Vagina (tissue), 2 donors: ENCODE results near the gene CDKL1. TPM values are rescaled to one million over a fixed set of nuclear protein-coding genes. Genes with fewer than 3 reads are reported as not detected.

ENCODE experiments used
- DNase-seq, 2 donors: peaks; one replicate each; pipeline ENCODE4 v3.0.0-alpha.2; 2017; ENCODE audit errors: extremely low spot score in 2 of 2
- H3K27ac ChIP-seq: fragments of 200-600 bp; sonication (generic); one replicate; pipeline ENCODE4 v1.5.1; 2019
- H3K27me3 ChIP-seq: fragments of 200-600 bp; sonication (generic); one replicate; pipeline ENCODE4 v1.5.1; 2019
- H3K36me3 ChIP-seq, 2 donors: fragments of 200-600 bp; sonication (generic); one replicate each; pipeline ENCODE4 v1.5.1; 2017 to 2019
- H3K4me1 ChIP-seq: fragments of 200-600 bp; sonication (generic); one replicate; pipeline ENCODE4 v1.5.1; 2019
- H3K4me3 ChIP-seq, 2 donors: fragments of 200-600 bp; sonication (generic); 1 replicate in 1 of 2; 2 replicates in 1 of 2; pipeline ENCODE4 v1.5.1; 2016 to 2019
- H3K9me3 ChIP-seq: fragments of 200-600 bp; sonication (generic); one replicate; pipeline ENCODE4 v1.5.1; 2019
- CTCF ChIP-seq, 3 experiments: fragments of 450-650 bp in 2 of 3; fragments of 200-600 bp in 1 of 3; sonication (generic) in 1 of 3; IDR thresholded peaks; one replicate each; pipeline ENCODE4 v1.5.1; 2017 to 2019; ENCODE audit warnings: antibody characterized with exemption in 3 of 3, mild to moderate bottlenecking in 2 of 3, moderate library complexity in 2 of 3
- POLR2A ChIP-seq, 2 donors: fragments of 450-650 bp; IDR thresholded peaks; one replicate each; pipeline ENCODE4 v1.6.1; 2017; ENCODE audit warnings: antibody characterized with exemption in 2 of 2, mild to moderate bottlenecking in 2 of 2, moderate library complexity in 2 of 2
- POLR2AphosphoS5 ChIP-seq, 2 donors: sonication (generic); formaldehyde crosslinking; IDR thresholded peaks; one replicate each; pipeline ENCODE4 v1.9.0; 2017; ENCODE audit warnings: antibody characterized with exemption in 2 of 2, mild to moderate bottlenecking in 2 of 2, low read depth in 1 of 2; ENCODE audit not compliant: insufficient read depth in 1 of 2
- intact Hi-C: fragments of 100-400 bp; cut with DNase I; formaldehyde crosslinking; loops from one replicate; pipeline ENCODE4 v1.15.1; 2023
- total RNA-seq: library from RNA; depleted of rRNA; stranded (reverse); fragments of >200 nt; gene quantifications from one replicate; pipeline ENCODE4 v1.2.3, GENCODE V29; 2016

Gene CDKL1
- total RNA-seq, 1 donor from 2014 or later = 30.7 TPM

DNA sequence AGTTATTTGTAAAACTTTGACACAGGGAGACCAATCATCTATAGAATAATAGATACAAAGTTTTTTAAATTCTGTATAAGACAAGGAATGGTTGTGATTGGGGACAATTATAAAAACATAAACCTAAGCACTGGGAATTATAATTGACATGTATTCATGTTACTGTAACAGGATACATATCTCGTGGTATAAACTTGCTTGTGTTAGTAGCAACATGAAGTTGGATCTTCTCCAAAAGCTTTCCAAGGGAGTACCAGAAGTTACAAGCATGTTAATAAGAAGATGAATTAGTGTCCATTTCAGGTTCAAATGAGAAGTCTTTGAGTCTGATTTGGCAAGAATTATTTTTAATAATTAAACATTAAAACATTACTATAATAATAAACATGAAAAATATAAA is 42.2 kb downstream of the CDKL1 start:
- intact Hi-C loops = no loop called here
- TF ChIP-seq POLR2A (IDR thresholded peaks at IDR 0.05) (no peak), POLR2AphosphoS5 (IDR thresholded peaks at IDR 0.05; ENCODE audit: insufficient read depth in 1 of 2, low read depth in 1 of 2) (no peak), CTCF (IDR thresholded peaks at IDR 0.05) (no peak)
- Histone ChIP-seq H3K27me3 (no peaks in the 10 kb centered on the region), H3K9me3 (no peaks in the 10 kb centered on the region), H3K4me1 (peaks cover 9% of the 10 kb centered on the region), H3K36me3 (peaks cover 0 to 6% of the 10 kb centered on the region in 2 donors), H3K27ac (no peak overlapping the region), H3K4me3 (no peak overlapping the region)
- no peak for DNase-seq

GRCh38 chr14:50353126-50353525 is 43.6 kb downstream of the CDKL1 start:
- Histone ChIP-seq H3K4me3 (no peak overlapping the region), H3K9me3 (no peaks in the 10 kb centered on the region), H3K36me3 (peaks cover 0 to 5% of the 10 kb centered on the region in 2 donors), H3K4me1 (peaks cover 12% of the 10 kb centered on the region), H3K27ac (peak overlapping the region; percentile 9), H3K27me3 (no peaks in the 10 kb centered on the region)
- DNase-seq = no peak
- intact Hi-C loops = no loop called here
- no peak for TF ChIP-seq POLR2AphosphoS5 (IDR thresholded peaks at IDR 0.05; ENCODE audit: insufficient read depth in 1 of 2, low read depth in 1 of 2)
- no peak for TF ChIP-seq CTCF (IDR thresholded peaks at IDR 0.05)
- TF ChIP-seq POLR2A (IDR thresholded peaks at IDR 0.05) = no peak

DNA sequence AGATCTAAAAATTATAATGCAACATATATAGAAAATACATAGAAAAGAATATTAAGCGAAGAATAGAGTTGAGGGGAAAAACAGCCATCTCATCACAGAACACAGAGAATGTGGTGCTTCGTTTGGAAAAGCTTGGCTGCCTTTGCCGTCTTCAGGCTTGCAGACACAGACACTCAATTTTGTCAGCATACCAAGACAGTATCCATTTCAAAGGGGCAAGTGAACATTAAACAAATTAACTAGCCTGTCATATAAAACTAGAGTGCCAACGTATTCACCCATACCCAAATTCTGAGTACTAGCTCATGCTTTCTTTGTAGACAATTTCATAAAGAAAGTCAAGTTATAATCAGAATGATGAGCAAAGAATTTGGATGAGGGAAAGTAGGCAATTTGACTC is 44.1 kb downstream of the CDKL1 start:
- DNase-seq = no peak
- Histone ChIP-seq H3K27ac (peak overlapping the region; percentile 9), H3K9me3 (no peaks in the 10 kb centered on the region), H3K4me1 (peaks cover 17% of the 10 kb centered on the region), H3K36me3 (no peaks in the 10 kb centered on the region), H3K27me3 (no peaks in the 10 kb centered on the region), H3K4me3 (no peak overlapping the region)
- TF ChIP-seq POLR2A (IDR thresholded peaks at IDR 0.05) (no peak), CTCF (IDR thresholded peaks at IDR 0.05) (no peak), POLR2AphosphoS5 (IDR thresholded peaks at IDR 0.05; ENCODE audit: insufficient read depth in 1 of 2, low read depth in 1 of 2) (no peak)
- intact Hi-C loops = no loop called here

DNA sequence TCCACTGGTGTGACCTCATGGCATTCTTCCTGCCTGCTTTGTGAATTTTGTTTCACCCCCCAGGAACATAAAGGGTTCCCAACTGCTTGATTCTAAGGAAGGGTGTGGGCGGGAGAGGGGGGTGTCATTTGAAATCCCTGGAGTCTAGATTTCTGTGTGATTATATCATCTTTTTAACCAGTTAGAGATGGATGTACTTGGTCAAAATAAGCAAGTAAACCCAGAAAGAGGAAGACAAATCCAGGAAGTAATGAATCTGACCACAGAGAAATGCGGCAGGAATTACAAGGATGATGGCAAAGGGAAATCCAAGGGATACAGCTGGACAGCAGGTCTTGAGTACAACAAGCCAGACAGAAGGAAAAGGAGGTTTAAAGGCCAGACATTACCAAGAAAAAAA is 45.7 kb downstream of the CDKL1 start:
- TF ChIP-seq CTCF (IDR thresholded peaks at IDR 0.05) (no peak), POLR2A (IDR thresholded peaks at IDR 0.05) (no peak), POLR2AphosphoS5 (IDR thresholded peaks at IDR 0.05; ENCODE audit: insufficient read depth in 1 of 2, low read depth in 1 of 2) (no peak)
- Histone ChIP-seq H3K27ac (no peak overlapping the region), H3K27me3 (no peaks in the 10 kb centered on the region), H3K4me1 (peaks cover 30% of the 10 kb centered on the region), H3K9me3 (no peaks in the 10 kb centered on the region), H3K36me3 (no peaks in the 10 kb centered on the region), H3K4me3 (no peak overlapping the region)
- no peak for DNase-seq
- intact Hi-C loops = no loop called here

GRCh38 chr14:50348933-50349332 is 47.7 kb downstream of the CDKL1 start:
- H3K36me3 ChIP-seq = no peaks in the 10 kb centered on the region
- peak overlapping the region; percentile 76 for H3K27ac ChIP-seq
- H3K9me3 ChIP-seq = no peaks in the 10 kb centered on the region
- no peaks in the 10 kb centered on the region for H3K27me3 ChIP-seq
- no peak for TF ChIP-seq POLR2A (IDR thresholded peaks at IDR 0.05)
- TF ChIP-seq POLR2AphosphoS5 (IDR thresholded peaks at IDR 0.05; ENCODE audit: insufficient read depth in 1 of 2, low read depth in 1 of 2) = no peak
- TF ChIP-seq CTCF (IDR thresholded peaks at IDR 0.05) = no peak
- intact Hi-C loops = loop anchor here (10.0 kb wide), 1 partner anchor 46 kb away; the partner anchor contains the start of gene CDKL1
- peaks cover 49% of the 10 kb centered on the region for H3K4me1 ChIP-seq
- DNase-seq = no peak
- no peak overlapping the region for H3K4me3 ChIP-seq
